Measurements from ENCODE around the gene PRRG2. TPM values are rescaled to one million over a fixed set of nuclear protein-coding genes. Genes with fewer than 3 reads are reported as not detected.

Gene PRRG2
- total and polyA plus RNA-seq, 9 of the 15 experiments (the other 6 are each of a cell fraction or from before 2014, with no cell fraction given): 0.06 to 1.1 (median 0.33) TPM

- TF ChIP-seq ZBTB1 (CRISPR knock-in tag; IDR thresholded peaks at IDR 0.05; ENCODE audit: borderline replicate concordance, low read depth): no peak
- peak; percentile 85; the same call in 1 of the 2 replicates for TF ChIP-seq XRCC5 (IDR thresholded peaks at IDR 0.05; ENCODE audit: low read depth, low read length)
- TF ChIP-seq ZNF696 (CRISPR knock-in tag; conservative IDR thresholded peaks at IDR 0.05): no peak
- TF ChIP-seq PCBP1 (IDR thresholded peaks at IDR 0.05; ENCODE audit: low read depth, low read length, poor library complexity, severe bottlenecking): no peak
- TF ChIP-seq TRIM28 (IDR thresholded peaks at IDR 0.05): no peak
- TF ChIP-seq, protein P1, sequence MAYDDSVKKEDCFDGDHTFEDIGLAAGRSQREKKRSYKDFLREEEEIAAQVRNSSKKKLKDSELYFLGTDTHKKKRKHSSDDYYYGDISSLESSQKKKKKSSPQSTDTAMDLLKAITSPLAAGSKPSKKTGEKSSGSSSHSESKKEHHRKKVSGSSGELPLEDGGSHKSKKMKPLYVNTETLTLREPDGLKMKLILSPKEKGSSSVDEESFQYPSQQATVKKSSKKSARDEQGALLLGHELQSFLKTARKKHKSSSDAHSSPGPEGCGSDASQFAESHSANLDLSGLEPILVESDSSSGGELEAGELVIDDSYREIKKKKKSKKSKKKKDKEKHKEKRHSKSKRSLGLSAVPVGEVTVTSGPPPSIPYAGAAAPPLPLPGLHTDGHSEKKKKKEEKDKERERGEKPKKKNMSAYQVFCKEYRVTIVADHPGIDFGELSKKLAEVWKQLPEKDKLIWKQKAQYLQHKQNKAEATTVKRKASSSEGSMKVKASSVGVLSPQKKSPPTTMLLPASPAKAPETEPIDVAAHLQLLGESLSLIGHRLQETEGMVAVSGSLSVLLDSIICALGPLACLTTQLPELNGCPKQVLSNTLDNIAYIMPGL (CRISPR knock-in tag; IDR thresholded peaks at IDR 0.05): no peak; the same call in 1 of the 2 replicates
- TF ChIP-seq MEF2D (tag; conservative IDR thresholded peaks at IDR 0.05; ENCODE audit: low read depth): no peak
- no peak for TF ChIP-seq ZNF174 (CRISPR knock-in tag; IDR thresholded peaks at IDR 0.05)
- TF ChIP-seq ZNF232 (CRISPR knock-in tag; IDR thresholded peaks at IDR 0.05): no peak
- TF ChIP-seq, protein P2, sequence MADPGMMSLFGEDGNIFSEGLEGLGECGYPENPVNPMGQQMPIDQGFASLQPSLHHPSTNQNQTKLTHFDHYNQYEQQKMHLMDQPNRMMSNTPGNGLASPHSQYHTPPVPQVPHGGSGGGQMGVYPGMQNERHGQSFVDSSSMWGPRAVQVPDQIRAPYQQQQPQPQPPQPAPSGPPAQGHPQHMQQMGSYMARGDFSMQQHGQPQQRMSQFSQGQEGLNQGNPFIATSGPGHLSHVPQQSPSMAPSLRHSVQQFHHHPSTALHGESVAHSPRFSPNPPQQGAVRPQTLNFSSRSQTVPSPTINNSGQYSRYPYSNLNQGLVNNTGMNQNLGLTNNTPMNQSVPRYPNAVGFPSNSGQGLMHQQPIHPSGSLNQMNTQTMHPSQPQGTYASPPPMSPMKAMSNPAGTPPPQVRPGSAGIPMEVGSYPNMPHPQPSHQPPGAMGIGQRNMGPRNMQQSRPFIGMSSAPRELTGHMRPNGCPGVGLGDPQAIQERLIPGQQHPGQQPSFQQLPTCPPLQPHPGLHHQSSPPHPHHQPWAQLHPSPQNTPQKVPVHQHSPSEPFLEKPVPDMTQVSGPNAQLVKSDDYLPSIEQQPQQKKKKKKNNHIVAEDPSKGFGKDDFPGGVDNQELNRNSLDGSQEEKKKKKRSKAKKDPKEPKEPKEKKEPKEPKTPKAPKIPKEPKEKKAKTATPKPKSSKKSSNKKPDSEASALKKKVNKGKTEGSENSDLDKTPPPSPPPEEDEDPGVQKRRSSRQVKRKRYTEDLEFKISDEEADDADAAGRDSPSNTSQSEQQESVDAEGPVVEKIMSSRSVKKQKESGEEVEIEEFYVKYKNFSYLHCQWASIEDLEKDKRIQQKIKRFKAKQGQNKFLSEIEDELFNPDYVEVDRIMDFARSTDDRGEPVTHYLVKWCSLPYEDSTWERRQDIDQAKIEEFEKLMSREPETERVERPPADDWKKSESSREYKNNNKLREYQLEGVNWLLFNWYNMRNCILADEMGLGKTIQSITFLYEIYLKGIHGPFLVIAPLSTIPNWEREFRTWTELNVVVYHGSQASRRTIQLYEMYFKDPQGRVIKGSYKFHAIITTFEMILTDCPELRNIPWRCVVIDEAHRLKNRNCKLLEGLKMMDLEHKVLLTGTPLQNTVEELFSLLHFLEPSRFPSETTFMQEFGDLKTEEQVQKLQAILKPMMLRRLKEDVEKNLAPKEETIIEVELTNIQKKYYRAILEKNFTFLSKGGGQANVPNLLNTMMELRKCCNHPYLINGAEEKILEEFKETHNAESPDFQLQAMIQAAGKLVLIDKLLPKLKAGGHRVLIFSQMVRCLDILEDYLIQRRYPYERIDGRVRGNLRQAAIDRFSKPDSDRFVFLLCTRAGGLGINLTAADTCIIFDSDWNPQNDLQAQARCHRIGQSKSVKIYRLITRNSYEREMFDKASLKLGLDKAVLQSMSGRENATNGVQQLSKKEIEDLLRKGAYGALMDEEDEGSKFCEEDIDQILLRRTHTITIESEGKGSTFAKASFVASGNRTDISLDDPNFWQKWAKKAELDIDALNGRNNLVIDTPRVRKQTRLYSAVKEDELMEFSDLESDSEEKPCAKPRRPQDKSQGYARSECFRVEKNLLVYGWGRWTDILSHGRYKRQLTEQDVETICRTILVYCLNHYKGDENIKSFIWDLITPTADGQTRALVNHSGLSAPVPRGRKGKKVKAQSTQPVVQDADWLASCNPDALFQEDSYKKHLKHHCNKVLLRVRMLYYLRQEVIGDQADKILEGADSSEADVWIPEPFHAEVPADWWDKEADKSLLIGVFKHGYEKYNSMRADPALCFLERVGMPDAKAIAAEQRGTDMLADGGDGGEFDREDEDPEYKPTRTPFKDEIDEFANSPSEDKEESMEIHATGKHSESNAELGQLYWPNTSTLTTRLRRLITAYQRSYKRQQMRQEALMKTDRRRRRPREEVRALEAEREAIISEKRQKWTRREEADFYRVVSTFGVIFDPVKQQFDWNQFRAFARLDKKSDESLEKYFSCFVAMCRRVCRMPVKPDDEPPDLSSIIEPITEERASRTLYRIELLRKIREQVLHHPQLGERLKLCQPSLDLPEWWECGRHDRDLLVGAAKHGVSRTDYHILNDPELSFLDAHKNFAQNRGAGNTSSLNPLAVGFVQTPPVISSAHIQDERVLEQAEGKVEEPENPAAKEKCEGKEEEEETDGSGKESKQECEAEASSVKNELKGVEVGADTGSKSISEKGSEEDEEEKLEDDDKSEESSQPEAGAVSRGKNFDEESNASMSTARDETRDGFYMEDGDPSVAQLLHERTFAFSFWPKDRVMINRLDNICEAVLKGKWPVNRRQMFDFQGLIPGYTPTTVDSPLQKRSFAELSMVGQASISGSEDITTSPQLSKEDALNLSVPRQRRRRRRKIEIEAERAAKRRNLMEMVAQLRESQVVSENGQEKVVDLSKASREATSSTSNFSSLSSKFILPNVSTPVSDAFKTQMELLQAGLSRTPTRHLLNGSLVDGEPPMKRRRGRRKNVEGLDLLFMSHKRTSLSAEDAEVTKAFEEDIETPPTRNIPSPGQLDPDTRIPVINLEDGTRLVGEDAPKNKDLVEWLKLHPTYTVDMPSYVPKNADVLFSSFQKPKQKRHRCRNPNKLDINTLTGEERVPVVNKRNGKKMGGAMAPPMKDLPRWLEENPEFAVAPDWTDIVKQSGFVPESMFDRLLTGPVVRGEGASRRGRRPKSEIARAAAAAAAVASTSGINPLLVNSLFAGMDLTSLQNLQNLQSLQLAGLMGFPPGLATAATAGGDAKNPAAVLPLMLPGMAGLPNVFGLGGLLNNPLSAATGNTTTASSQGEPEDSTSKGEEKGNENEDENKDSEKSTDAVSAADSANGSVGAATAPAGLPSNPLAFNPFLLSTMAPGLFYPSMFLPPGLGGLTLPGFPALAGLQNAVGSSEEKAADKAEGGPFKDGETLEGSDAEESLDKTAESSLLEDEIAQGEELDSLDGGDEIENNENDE (IDR thresholded peaks at IDR 0.05; ENCODE audit: low read depth, low read length): no peak
- TF ChIP-seq POLR2B (IDR thresholded peaks at IDR 0.05; ENCODE audit: low read depth, partially characterized antibody): peak; percentile 86
- TF ChIP-seq SMARCA4 (IDR thresholded peaks at IDR 0.05): peak; percentile 77
These were observed 59.2 kb downstream of the PRRG2 start, which contains the start of gene RRAS (continued) for GRCh38 chr19:49640113-49640898.
